Large intestine (tissue), 3 donors: Measurements from ENCODE around the gene RAB37. TPM values are rescaled to one million over a fixed set of nuclear protein-coding genes. Genes with fewer than 3 reads are reported as not detected.

Experiments used
- DNase-seq, 2 donors: peaks; one replicate each; pipeline versions ENCODE4 v3.0.0 to v3.0.0-alpha.2; 2013
- H3K27ac ChIP-seq: one replicate; pipeline ENCODE4 v1.5.1; 2013; ENCODE audit warnings: low read length
- H3K27me3 ChIP-seq: 2 replicates; pipeline ENCODE4 v1.6.1; 2013; ENCODE audit warnings: low read length; ENCODE audit not compliant: control insufficient read depth, insufficient read depth
- H3K36me3 ChIP-seq: 2 replicates; pipeline ENCODE4 v1.6.1; 2013; ENCODE audit warnings: low read length; ENCODE audit not compliant: control insufficient read depth, insufficient read depth
- H3K4me1 ChIP-seq: one replicate; pipeline ENCODE4 v1.6.1; 2013; ENCODE audit warnings: low read length; ENCODE audit not compliant: control insufficient read depth, insufficient read depth
- H3K4me3 ChIP-seq: one replicate; pipeline ENCODE4 v1.5.1; 2013; ENCODE audit warnings: low read length
- H3K9me3 ChIP-seq: one replicate; pipeline ENCODE4 v1.6.1; 2013; ENCODE audit warnings: mild to moderate bottlenecking, low read depth, low read length, moderate library complexity; ENCODE audit not compliant: control insufficient read depth
- WGBS: methylation state at CpG from one replicate; pipeline ENCODE4 v1.1.5; 2013; ENCODE audit warnings: low lambda C conversion rate; ENCODE audit not compliant: insufficient coverage; 5-methylcytosine and 5-hydroxymethylcytosine counted together
- polyA plus RNA-seq: library from polyadenylated mRNA; unstranded; fragments of 120-200 nt; gene quantifications from one replicate; pipeline ENCODE4 v1.2.1, GENCODE V29; 2013

Gene RAB37
- polyA plus RNA-seq, 1 donor = 14.3 TPM

DNA sequence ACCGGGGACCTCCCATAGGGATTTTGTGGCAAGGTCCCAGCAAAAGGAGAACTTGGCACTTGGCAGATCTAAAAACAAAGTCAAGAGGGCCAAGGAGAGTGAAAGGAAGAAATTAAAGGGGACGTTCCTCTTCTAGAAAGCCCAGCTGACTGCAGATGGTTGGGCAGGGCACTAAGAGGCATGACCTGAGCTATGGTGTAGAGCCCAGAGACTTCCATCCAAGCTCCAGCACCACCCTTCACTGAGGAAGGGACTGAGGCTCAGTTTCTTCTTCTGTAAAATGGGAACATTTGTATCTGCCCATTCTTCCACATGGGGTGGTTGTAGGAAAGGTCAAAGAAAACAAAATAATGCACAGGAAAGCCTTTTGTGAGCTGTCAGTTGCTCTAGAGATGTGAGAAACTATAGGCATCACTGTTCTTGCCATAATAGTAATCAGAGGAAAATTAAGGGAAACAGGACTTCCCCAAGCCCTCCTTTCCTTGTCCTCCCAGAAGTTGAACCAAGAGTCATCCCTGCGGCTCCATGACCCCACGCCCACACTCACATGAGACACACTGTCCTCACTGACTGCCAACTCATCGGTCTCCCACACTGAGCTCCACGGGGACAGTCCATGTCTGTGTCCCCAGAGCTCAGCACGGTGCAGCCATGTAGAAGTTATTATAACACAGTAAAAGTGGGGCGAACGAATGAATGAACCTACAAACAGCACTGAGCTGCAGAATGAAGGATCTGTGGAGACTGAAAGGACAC is 34.8 kb upstream of the RAB37 start:
- WGBS = no CpG with 5 or more reads among the region's 9 CpGs
- DNase-seq = no peak
- Histone ChIP-seq H3K4me3 (no peak overlapping the region), H3K27ac (no peak overlapping the region), H3K27me3 (peaks cover 9% of the 10 kb centered on the region), H3K4me1 (no peaks in the 10 kb centered on the region), H3K9me3 (no peaks in the 10 kb centered on the region), H3K36me3 (no peaks in the 10 kb centered on the region)

DNA sequence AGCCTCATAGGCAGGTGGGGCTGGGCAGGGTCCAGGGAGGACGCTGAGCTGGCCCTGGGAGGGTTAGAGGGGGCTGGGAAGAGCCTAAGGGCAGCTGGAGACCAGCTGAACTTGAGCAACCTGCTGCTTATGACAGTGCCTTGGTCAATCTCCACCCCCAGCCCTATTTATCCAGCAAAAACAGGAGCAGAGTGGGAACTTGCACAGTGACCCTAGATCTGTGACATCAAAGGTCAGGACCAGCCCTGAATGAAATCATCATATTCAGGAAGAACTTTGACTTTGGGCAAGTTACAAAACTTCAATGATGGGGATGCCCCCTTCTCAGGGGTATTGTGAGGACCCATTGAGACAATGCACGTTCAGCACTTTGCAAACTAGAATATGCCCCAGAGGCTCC is 33.7 kb upstream of the RAB37 start:
- H3K36me3 ChIP-seq = no peaks in the 10 kb centered on the region
- H3K27me3 ChIP-seq = peaks cover 9% of the 10 kb centered on the region
- no peak overlapping the region for H3K4me3 ChIP-seq
- H3K4me1 ChIP-seq = no peaks in the 10 kb centered on the region
- H3K9me3 ChIP-seq = no peaks in the 10 kb centered on the region
- WGBS = no CpG with 5 or more reads among the region's 2 CpGs
- DNase-seq = no peak
- H3K27ac ChIP-seq = no peak overlapping the region

DNA sequence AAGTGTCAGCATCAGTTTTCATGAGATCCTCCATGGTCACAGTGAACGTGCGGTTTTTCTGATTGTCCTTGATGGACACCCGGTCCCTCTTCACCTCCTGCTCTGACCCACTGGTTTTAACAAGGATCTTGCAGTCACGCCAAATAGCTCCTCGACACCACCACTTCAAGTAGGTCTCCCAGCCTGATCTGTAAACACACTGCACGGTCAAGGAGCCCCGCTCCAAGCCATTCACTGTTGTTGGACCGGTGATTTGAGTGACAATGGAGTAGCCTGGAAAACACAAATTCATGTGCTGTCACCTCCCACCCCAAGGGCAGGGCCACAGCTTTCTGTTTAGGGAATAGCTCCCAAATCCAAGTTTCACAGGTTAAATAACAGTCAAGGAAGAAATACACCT is 32.5 kb upstream of the RAB37 start:
- WGBS = no CpG with 5 or more reads among the region's 8 CpGs
- Histone ChIP-seq H3K4me3 (no peak overlapping the region), H3K27ac (no peak overlapping the region), H3K27me3 (peaks cover 9% of the 10 kb centered on the region), H3K36me3 (no peaks in the 10 kb centered on the region), H3K9me3 (no peaks in the 10 kb centered on the region), H3K4me1 (no peaks in the 10 kb centered on the region)
- no peak for DNase-seq

DNA sequence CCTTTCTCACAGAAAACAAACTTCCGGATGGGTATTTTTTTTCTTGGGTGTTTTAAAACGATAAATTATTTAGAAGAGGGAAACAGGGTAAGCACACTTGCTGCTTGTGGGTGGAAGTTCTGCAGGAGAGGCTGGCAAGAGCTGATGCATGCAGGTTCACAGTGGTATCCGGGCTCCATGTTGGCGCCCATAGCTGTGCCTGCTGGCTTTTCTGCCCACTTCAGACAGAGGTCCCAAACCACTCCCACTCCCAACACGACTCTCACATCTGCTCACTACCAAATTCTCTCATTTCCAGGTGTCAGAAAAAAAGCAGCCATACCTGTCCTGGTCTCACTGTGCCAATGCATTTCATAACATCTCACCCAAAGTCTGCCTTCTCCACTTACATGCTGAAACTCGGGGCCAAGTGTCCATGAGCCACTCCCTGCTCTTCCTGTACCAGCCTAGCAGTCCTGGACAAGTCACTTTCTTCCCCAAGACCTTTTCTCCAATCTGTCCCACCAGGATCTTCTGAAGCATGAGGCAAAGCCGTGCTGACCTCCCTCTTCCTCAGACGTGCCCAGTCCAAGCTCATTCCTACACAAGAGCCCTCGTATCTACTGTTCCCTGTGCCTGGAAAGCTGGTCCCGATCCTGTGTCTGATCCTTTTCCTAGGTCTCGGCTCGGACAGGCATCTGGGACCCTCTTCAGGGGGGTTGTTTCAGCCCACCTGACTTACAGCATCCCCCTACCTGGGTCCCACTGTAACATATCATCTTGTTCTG is 25.8 kb upstream of the RAB37 start:
- no peaks in the 10 kb centered on the region for H3K4me1 ChIP-seq
- 77% methylated on average over 5 of the region's 12 CpGs for WGBS
- no peak for DNase-seq
- H3K4me3 ChIP-seq = no peak overlapping the region
- H3K27me3 ChIP-seq = peaks cover 5% of the 10 kb centered on the region
- no peak overlapping the region for H3K27ac ChIP-seq
- no peaks in the 10 kb centered on the region for H3K9me3 ChIP-seq
- H3K36me3 ChIP-seq = no peaks in the 10 kb centered on the region

DNA sequence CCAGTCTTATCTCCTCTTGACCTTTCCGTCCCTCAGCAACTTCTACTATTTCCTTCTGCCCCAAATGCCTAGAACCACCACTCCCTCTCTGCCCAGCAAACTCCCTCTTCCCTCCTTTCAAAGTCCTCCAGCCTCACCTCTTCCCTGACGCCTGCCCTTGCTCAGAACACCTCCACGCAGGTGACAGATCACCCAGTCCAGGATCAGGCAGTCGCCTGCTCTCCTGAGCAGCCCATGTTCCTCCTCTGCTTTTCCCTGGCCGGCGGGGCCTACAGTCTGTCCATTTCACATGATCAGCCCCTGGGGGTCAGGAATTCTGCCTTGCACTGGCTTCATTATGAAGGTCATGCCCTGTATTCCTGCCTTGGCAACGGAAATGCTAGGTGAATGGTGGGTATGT is 24.8 kb upstream of the RAB37 start:
- Histone ChIP-seq H3K9me3 (no peaks in the 10 kb centered on the region), H3K4me1 (no peaks in the 10 kb centered on the region), H3K27ac (no peak overlapping the region), H3K36me3 (no peaks in the 10 kb centered on the region), H3K4me3 (peak overlapping the region; percentile 25), H3K27me3 (peaks cover 2% of the 10 kb centered on the region)
- DNase-seq = no peak
- WGBS = 63% methylated on average over 1 of the region's 7 CpGs

DNA sequence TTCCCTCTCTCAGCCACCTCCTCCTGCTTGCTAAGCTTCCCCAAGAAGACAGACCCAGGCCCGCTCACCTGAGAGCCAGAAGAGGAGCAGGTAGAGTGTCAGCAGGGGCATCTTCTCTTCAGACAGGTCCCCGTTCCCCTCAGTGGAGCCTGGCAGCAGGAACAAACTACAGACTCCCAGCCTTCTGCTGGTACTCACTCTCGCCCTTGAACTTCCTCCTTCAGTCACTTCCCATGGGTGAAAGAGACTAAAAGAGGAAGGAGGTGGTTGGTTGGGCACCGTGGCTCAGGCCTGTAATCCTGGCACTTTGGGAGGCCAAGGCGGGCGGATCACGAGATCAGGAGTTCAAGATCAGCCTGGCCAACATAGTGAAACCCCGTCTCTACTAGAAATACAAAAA is 24.3 kb upstream of the RAB37 start, which contains the start of gene CD300LF:
Gene CD300LF (minus strand): TSS at position 168 of the 400 bp plus-strand sequence. CDS start 57 bp downstream, at position 111.
- peaks cover 2% of the 10 kb centered on the region for H3K27me3 ChIP-seq
- H3K4me1 ChIP-seq = no peaks in the 10 kb centered on the region
- H3K27ac ChIP-seq = no peak within 1 kb of the TSS
- no peaks in the 10 kb centered on the region for H3K36me3 ChIP-seq
- H3K4me3 ChIP-seq = peak within 1 kb of the TSS; percentile 25
- no CpG with 5 or more reads among the region's 8 CpGs for WGBS
- DNase-seq = no peak
- H3K9me3 ChIP-seq = no peaks in the 10 kb centered on the region

DNA sequence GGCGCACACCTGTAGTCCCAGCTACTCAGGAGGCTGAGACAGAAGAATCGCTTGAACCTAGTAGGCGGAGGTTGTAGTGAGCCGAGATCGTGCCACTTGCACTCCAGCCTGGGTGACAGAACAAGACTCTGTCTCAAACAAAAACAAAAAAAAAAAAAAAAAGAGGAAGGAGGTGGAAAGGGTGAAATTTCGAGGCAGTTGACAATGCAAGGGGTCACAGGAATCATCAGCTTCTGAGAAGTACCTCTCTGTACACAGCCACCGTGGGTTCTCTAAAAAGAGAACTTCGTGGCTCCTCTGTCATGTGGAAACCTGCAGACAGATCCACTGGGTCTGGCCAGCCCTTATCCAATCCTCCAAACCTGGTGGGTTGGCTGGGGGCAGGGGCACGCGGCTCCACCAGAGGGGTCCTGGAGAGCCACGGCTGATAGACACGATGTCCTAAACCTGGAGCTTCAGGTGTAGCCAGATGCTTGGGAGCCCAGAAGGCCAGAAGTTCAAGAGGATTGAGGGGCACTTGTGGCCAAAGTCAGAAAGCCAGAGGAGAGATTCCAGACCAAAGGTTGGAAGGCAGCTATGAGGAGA is 23.8 kb upstream of the RAB37 start:
- DNase-seq = no peak
- no peaks in the 10 kb centered on the region for H3K4me1 ChIP-seq
- H3K27me3 ChIP-seq = peaks cover 2% of the 10 kb centered on the region
- WGBS = no CpG with 5 or more reads among the region's 12 CpGs
- H3K36me3 ChIP-seq = no peaks in the 10 kb centered on the region
- H3K4me3 ChIP-seq = no peak overlapping the region
- no peaks in the 10 kb centered on the region for H3K9me3 ChIP-seq
- no peak overlapping the region for H3K27ac ChIP-seq

DNA sequence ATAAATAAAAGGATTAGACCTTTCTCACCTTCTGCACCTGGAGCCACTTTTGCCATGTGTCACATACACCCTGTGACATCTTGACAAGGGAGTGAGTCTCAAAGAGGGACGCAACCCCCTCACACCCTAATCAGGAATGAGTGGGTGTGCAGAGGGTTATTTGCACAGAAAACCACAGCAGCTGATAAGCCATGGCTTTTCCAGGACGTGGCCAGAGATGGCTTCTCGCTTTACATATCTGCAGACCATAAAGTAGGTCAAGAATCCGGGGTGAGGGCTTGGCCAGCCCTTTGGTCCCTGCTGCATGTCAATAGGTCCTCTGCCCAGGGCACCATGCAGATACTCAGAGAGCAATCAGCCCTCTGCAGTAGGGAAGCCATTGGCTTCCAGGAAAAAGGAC is 21.9 kb upstream of the RAB37 start:
- peaks cover 2% of the 10 kb centered on the region for H3K27me3 ChIP-seq
- no peaks in the 10 kb centered on the region for H3K36me3 ChIP-seq
- H3K4me3 ChIP-seq = no peak overlapping the region
- WGBS = no CpG with 5 or more reads among the region's 4 CpGs
- DNase-seq = peak in 1 of 2 donors; percentile 37
- H3K4me1 ChIP-seq = no peaks in the 10 kb centered on the region
- no peaks in the 10 kb centered on the region for H3K9me3 ChIP-seq
- H3K27ac ChIP-seq = no peak overlapping the region

DNA sequence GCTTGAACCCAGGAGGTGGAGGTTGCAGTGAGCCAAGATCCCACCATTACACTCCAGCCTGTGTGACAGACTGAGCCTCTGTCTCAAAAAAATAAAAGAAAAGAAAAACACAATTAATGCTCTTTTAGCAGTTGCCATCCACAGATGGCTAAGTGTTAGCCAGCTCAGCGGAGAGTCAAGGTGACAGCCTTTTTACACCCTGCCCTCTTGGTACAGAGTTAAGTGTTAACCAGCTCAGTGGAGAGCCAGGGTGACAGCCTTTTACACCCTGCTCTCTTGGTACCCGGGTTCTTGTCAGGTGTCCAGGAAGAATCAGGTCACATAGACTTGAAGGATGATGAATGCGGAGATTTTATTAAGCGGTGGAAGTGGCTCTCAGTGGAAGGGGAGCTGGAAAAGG is 16.6 kb upstream of the RAB37 start:
- DNase-seq = no peak
- H3K4me3 ChIP-seq = no peak overlapping the region
- H3K36me3 ChIP-seq = no peaks in the 10 kb centered on the region
- H3K4me1 ChIP-seq = no peaks in the 10 kb centered on the region
- no peaks in the 10 kb centered on the region for H3K27me3 ChIP-seq
- no peak overlapping the region for H3K27ac ChIP-seq
- no CpG with 5 or more reads among the region's 4 CpGs for WGBS
- peaks cover 3% of the 10 kb centered on the region for H3K9me3 ChIP-seq

DNA sequence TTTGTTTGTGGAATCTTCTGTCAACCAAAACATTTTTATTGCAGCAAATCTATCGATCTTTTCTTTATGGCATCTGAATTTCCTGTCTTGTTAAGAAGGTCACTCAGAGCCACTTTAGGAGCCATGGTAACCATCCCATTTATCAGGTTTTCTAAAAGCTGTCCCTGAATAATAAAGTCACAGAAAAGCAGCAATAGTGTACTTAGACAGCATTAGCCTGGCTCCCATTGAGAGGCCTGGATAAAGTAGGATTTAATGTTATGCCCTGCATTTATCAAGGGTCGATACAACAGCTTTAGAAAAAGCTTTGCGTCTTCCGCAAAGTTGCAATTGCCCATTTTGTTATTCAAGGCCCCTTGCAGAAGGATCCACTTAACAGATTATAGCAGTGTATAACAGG is 14.3 kb upstream of the RAB37 start:
- WGBS = no CpG with 5 or more reads among the region's 4 CpGs
- H3K27me3 ChIP-seq = no peaks in the 10 kb centered on the region
- H3K4me1 ChIP-seq = no peaks in the 10 kb centered on the region
- no peaks in the 10 kb centered on the region for H3K36me3 ChIP-seq
- DNase-seq = no peak
- peaks cover 3% of the 10 kb centered on the region for H3K9me3 ChIP-seq
- no peak overlapping the region for H3K4me3 ChIP-seq
- H3K27ac ChIP-seq = no peak overlapping the region
